ENCODE measurements around the gene CASQ2.

CASQ2 gene

DNA sequence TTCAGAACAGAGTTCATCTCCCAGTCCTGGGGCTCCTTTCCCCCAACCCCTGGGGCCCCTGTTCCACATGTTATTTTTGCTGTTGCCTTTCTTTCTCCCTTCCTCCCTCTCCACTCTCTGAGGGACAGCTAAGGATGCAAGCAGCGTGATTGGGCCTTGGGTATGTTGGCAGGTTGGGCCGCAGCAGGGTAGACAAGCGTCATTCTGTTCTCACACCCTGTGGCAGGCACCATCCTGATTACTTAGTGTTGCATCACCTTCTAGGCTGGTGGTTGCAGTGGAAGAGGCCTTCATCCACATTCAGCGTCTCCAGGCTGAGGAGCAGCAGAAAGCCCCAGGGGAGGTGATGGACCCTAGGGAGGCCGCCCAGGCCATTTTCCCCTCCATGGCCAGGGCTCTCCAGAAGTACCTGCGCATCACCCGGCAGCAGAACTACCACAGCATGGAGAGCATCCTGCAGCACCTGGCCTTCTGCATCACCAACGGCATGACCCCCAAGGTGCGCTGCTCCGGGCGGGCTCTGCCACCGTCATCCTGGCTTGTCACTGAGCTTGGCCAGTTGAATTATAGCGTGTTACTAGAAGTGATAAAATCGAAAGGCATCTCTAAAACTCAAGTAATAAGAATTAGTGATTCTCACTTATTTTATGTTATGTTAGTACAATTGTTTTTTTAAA, 83.3 kb downstream of the CASQ2 start:
- DNase-seq, result no peak

DNA sequence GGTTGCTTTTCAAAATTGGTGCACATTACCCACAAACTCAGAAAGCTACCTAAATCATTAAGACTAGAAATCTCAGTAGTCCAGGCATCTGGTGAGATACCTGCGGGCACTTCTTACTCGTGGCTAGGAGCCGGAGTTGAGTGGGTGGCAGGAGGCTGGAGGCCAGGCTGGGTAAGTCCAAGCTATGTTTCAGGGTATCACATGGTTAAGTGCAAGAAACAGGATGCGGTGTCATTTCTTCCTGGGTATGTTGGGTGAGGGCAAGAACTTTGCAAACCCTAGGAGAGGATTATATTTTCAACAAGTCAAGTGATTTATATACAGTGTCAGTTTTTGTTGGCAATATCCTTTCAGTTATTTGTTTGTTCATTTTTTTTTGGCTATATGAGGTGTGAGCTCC, 85.7 kb downstream of the CASQ2 start:
- no peak for DNase-seq

DNA sequence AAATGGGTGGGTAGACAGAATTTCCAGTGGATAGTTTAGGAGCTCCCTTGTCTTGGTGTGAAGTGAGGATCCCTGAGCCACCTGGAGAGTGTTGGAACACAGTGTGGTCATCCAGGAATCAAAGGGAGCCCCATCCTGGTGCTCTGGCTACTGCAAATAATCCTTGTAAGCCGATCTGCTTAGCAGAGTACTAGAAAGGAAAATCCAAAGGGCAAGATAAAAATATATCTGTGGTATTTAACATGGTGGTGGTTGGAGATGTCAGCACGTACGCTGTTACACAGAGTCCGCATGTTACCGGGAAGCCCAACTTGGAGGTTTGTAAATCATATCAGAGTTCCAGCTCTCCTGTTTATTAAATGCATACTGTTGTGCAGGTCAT, 87.8 kb downstream of the CASQ2 start:
- DNase-seq, result no peak

DNA sequence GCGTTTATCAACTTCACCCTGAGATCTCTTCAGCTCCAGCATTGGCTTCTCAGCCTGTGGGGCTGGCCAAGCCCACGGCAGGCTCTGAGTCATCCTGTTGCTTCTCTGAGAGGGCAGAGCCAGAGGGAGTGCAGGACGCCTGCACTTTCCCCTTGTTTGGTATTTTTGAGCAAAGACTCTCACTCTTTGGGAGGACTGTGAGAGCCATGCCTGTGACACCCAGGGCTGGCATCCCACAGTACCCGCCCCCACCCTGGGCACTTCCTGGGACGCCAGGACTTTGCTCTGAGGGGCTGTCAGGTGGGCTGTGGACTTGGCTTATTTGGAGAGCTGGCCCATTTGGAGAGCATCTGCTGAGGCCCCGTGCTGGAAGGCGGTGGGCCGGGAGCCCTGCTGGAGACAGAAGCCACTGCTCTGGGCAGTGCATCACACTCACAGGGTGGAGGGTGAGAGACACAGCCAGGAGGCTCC, 89.3 kb downstream of the CASQ2 start:
- DNase-seq, result no peak

DNA sequence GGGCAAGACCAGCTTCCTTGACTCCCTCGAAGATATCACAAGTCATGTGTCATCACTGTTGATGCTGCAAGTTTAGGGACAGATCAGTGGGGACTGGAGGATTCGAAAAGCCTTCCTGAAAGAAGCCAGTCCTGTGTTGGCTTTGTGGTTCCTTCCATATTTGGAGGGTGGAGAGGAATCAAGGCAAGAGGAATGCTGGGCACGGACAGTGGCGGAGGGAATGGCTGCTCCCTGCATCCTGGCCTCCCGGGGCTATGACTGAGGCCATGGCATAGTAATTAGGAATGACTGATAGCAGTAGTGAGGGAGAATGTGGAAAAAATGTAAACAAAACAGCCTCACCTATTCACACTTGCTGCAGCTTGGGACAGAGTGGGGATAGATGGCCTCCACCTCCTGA, 90.4 kb downstream of the CASQ2 start:
- DNase-seq, result no peak

DNA sequence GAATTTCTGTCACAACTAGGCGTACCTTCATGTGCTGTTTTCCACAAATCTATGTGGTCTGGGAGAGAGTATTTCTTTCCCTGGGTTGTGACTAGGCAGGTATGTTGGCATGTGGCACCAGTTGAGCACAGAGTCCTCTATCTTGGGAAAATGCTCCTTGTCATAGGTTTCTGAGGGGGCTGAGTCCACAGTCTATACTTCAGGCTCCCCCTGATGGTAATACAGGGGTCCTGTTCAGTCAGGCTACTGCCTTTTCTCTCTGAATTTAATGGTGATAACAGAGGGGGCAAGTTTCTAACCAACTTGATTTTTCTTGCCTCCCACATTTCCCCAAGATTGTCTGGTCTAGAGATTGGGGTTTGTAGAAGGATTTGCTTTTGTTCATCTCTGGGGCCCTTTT, 90.9 kb downstream of the CASQ2 start:
- DNase-seq, result no peak

DNA sequence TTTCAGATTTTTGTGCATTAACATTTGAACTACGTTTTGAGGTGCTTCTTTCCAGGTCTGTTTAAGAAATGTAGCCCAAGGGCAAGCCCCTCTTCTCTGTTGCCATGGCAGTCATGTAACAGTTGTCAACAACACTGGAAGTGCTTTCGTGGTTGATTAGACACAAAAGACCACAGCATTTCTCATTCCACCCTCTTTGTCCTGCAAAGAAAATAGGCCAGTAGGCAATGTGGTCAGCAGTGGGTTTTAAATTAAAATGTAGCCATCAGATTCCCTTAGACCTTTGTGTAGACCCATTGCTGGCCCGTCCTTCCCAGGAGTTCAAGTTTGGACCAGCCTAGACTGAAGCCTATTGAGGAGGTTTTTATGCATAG, 91.3 kb downstream of the CASQ2 start:
- no peak for DNase-seq

DNA sequence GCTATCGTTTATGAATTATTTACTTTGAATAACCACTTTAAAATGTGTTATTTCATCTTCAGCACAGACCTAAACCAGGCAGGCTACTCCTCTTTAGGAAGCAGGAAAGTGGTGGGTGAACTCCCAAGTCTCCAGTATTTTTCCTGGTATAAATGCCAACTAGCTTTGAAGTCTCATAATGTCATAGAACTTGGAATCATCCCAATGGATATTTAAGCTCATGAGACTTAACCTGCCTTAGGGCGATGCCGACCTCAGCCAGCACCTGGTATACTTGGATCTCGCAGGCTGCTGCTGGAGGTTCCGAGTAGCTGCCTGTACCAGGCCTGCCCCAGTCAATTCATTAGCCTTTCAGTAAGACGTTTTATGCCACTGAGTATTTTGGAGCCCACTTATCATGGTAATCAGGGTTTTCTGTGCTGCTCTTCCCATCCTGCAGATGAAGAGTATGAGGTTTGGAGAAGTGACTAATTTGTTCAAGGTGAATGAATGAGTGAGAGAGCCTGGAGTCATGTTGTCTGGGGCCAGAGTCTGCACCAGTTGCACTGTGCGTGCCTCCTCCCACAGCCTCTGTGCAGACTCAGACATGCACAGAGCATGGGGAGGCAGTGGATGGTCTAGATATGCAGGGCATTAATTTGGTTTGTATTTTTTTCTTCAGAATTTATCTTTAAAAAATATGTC, 91.9 kb downstream of the CASQ2 start:
- no peak for DNase-seq

DNA sequence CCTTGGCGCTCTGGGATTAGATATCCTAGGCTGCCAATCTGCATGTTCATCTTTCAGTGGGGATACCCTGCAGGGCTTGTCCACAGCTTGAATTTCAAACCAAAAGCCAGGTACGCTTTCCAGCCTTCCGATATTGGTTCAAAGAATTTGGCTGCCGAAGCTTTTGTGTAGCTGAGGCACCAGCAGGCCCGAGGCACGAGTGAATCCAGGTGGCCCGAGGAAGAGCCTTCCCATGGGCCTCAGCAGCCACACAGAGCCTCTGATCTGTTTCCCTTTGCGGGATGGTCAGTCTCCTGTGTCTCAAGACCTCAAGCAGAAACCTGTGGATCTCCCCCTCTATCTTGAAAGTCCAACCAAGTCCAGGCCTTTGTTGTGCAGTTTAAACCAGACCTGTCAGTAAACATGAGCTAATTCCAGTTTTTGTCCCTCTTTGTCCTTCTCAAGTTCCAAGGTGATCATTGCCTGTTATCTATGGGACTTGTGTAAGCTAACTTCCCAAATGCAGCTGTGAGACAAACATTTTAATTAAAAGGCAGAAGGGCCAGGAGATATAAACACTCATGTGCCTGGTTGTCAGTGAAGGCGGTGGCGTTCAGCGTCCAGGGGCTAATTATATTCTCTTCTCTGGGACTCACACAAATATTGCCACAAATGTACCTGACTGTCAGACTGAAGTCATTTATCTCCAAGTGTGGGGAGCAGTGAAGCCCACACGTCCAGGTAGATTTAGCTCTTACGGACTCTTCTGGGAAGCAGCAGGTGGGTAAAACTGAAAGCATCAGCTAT, 96.1 kb downstream of the CASQ2 start:
- DNase-seq, result no peak

DNA sequence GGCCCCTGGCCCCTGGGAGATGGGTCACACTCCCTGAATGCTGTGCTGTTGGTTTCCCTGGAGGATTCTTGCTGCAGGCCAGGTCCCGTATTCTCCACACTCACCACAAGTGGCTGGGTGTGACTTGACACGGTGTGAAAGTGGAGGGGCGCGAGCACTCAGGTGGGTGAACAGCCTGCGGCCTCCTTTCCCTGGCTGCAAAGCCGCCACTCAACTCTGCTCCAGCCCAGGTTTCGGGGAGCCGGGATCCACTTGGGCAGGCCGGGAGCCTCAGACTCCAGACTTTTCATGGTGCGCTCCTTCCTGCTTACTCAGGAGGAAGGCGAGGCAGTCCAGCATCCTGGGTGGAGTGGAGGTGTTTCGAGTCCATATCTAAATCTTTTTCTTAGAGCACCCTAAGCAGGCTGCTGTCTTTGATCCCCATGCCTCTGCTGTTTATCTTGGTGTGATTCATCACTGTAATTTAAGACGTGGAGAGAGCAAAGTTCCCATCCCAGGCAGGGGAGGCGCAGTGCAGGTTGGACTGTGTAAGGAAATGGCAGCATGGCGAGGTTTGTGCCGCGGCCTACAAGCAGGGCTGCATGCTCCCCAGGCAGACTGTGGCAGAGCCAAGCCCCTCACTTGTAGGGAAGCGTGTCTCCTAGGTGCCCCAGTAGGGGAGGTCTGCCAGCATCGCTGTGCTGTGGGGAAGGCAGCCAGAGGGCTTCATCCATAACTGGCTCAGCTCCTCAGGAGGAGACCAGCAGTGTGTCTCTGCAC, 97.2 kb downstream of the CASQ2 start:
- no peak for DNase-seq

DNA sequence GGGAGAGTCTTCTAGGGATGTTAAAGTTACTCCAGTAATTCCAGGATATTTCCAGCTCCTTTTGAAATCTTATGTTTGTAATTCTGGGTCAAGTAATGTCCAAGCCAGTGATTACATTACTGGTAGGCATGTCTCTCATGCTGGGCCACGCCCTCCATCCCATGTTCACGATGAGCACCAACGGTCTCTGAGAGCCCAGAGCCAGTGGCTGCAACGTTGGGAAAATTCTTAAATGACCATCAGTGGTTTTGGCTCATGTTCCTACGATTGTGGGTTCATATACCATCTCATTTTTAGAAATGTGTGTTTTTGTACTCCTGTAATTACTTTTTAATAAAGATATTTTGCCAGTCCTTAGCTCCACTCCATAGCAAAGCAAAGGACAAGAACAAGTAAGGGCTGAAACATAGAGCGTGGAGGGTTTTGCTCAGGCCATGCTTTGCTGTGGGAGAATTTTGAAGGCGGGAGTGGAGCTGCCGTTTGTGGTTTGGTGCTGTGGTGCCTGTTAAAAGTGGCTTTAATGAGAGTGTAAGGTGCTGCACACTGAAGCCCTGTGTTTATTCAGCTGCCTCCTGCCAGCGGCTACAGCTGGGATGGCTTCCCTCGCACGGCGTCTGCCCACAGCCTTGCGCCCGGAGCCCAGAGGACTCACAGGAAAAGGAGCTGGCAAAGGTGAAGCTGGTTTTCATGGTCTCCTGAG, 97.9 kb downstream of the CASQ2 start:
- DNase-seq, result no peak

DNA sequence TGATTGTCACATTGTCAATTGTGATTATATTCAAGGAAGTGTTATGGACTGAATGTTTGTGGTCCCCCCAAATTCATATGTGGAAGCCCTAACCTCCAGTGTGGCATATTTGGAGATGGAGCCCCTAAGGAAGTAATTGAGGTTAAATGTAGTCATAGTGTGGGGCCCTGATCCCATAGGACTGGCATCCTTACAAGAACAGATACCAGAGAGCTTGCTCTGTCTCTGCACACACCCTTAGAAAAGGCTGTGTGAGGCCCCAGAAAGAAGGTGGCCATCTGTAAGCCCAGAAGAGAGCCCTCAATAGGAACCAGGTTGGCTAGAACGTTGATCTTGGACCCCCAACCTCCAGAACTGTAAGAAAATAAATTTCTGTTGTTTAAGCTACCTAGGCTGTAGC, 98.6 kb downstream of the CASQ2 start:
- DNase-seq, result no peak

DNA sequence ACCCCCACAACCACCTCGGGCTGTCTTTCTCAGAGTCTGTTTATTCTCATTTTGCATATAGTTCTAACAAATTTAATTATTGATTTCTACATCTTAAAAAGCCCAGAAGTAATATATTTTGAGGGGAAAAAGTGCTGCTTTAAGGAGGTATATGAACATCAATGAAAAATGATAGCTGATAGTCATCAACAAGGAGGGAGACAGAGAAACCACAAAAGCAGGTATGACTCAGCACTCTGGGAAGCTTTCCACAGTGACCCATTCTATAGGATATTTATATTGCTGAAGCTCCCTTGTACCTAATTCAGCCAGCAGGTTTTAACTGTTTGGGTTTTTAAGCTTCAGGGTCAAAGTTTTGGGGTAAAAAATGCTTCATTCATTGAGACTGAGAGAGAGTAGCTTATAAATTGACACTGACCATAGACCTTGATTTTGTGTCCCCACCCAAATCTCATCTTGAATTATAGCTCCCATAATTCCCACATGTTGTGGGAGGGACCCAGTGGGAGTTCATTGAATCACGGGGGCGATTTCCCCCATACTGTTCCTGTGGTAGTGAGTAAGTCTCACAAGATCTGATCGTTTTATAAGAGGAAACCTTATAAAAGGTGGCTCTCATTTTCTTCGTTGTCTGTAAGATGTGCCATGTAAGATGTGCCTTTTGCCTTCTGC, 99.4 kb downstream of the CASQ2 start:
- no peak for DNase-seq

DNA sequence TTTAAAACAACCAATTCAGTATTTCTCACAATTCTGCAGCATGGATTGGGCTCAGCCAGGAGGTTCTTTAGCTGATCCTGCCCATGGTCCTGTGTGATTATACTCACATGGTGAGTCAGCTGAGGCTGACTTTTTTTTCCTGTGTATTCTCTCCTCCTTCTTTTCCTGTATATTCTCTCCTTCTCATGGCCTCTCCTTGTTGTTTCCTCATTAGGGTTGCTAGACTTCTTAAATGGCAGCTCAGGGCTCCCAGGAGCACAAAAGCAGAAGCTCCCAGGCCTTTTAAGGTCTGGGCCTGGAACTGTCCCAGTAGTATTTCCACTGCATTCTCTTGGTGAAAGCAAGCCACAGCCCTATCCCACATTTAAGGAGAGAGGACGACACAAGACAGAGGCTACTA, 99.9 kb downstream of the CASQ2 start:
- DNase-seq, result no peak

DNA sequence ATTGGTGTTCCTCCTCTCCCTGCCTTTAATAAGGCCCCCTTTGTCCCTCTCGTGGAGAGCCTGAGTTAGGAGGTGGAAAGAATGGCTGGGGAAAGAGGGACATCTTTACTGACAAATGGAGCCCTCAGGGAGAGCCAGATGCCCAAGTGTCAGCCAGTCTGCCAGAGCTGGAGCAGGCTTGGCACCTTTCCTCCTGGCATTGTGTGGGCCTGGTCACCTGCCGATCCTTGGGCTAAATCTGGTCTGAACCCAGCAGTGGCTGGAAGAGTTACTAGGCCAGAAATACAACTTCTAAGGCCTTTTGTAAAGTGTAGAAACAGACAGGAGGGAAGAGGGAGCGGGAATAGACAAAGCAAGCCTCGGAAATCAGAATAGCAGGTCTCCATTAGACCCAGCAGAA, 101.8 kb downstream of the CASQ2 start:
- DNase-seq, result no peak

DNA sequence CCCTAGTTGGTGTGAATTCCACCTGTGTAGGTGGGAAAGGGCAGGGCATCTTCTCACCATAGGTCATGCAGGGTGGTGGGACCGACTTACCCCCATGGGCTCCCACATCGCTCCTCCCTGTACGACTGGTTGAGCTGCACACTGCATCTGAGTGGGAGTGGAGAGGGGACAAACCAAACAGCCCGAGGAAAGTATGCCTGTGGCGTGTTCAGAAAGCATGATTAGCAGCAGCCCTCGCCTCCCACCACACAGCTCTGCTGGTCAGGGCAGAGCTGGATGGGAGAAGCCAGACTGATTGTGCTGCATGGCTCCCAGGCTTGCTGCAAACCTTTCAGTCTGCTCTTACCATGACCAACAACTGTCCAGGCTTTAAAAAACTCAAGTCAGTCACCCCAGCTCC, 102.3 kb downstream of the CASQ2 start:
- no peak for DNase-seq

DNA sequence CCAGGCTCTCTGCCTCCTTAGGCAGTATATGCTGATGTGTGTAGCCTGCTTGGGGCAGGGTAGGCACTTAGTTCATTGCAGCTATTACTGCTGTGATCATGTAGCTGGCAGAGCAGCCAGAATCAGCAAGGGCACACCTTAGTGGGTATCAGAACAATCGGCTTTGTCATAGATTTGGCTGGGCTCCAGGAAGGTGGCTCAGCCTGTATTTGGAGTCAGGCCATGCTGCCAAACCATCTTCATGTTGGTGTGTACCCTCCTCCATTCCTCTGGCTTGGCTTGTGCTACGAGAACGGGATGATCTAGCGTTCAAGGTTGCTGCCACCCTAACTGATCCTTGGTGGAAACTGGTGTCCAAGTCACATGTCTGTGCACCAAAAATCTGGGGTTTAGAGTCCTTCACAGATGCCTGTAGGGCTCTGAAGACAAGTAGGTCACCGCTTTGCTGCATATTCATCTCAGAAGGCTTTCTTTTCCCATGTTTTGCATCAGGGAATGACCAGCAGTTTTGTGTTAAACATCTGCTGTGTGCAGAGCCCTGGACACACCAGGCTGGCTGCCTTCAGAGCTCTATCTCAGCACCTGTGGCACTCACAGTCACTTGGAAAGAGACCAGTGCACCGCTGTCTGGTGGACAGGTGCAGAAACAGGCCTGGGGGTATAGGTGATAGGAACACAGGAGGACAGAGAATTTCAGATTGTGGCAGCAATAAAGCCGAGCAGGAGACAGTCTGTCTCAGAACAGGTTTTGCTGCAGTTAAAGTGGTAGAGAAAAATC, 103.0 kb downstream of the CASQ2 start:
- no peak for DNase-seq

DNA sequence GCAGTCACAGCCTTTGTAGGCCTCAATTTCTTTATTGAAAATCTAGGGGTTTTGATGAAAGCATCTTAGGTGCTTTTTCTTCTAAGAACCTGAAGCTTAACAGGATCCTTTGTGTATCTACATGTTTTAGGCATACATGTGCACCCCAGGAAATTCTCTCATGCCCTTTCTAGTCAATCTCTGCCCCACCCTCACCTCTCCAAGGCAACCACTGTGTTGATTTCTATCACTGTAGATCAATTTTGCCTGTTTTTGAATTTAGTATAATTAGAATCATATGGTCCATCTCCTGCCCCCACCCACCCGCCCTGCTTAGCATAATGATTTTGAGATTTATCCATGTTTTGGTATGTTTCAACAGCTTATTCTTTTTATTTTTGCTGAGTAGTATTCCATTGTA, 107.4 kb downstream of the CASQ2 start:
- DNase-seq, result no peak

DNA sequence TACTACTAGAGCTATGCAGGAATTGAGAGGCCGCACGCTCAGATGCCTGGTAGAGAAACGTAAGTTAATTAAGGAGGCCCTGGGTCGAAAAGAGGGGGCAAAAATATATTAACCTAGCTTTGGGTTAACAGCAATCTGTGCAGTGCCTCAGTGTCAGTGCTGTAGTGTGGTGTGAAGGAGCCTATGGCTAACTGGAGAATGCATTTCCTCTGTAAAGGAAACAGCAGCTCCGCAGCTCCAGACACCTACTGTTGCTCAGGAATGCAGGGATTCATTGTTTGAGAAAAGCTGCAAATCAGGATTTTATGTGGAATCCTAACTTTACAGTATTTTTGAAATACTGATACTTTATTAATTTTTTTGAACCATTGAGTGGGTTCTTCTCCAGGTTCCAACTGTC, 108.4 kb downstream of the CASQ2 start:
- no peak for DNase-seq

DNA sequence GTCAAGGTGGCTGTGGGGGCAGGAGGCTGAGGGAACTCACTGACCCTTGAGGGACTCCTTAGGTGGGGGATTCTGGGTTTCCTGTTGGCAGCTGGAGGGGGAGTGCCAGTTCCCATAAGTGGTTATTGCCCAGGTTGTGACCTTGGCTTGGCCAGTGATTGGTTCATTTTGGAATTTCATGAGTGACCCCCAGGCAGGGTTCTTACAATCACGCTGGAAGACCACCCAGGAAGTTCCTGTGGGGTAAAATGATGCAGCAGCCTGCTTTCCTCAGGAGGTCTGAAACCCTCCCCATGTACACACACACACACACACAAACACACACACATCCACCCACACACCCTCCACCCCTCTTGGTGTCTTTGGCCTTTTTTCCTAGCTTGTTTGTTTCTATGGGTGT, 109.9 kb downstream of the CASQ2 start:
- DNase-seq, result no peak

DNA sequence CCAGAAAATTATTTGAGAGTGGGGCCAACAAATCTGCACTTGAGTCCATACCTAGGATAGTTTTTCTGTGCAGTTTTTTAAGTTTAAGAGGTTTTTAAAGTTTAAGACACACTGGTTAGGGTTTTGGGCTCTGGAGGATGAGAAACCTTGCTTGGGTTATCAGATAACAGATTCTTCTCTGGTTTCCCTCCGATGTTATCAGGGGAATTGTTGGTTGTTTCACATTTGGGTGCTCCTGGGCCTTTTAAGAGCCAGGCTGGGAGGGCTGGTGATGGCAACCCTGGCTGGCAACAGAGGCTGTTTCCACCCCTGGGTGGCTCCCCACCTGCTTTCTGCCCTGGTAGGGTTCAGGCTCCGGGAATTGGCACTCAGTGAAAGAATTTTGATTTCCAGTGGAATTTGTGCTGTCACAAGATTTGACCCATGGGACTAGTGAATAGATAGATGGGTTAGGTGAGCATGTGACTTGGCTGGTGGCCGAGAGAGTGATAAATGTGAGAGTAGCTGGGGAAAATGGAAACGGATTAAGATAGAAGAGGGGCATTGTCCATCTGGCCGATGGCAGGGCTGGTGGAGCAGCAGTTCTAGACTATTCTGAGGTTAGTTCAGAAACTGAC, 111.9 kb downstream of the CASQ2 start:
- DNase-seq, result no peak

Measured in CD4-positive, alpha-beta T cell treated with Interleukin-21 for 1 hour (primary cell).